Liver (tissue), 9 donors: ENCODE measurements around the gene RSKR. TPM values are rescaled to one million over a fixed set of nuclear protein-coding genes. Genes with fewer than 3 reads are reported as not detected.

Experiments used
- DNase-seq: peaks from one replicate; pipeline ENCODE4 v3.0.0-alpha.2; 2017; ENCODE audit warnings: low spot score
- H3K27ac ChIP-seq, 2 donors: one replicate each; pipeline ENCODE4 v1.7.0; 2013; ENCODE audit warnings: inconsistent platforms in 2 of 2, low read length in 2 of 2, control low read depth in 1 of 2, low read depth in 1 of 2, mild to moderate bottlenecking in 1 of 2
- H3K27me3 ChIP-seq, 4 donors: one replicate each; pipeline versions ENCODE4 v1.6.1 to v1.7.0; 2013; ENCODE audit warnings: low read length in 3 of 4, inconsistent platforms in 1 of 4, mild to moderate bottlenecking in 1 of 4, moderate library complexity in 1 of 4; ENCODE audit not compliant: control insufficient read depth in 4 of 4, insufficient read depth in 4 of 4
- H3K36me3 ChIP-seq, 4 donors: one replicate each; pipeline versions ENCODE4 v1.6.1 to v1.7.0; 2013; ENCODE audit warnings: low read length in 3 of 4, mild to moderate bottlenecking in 3 of 4, low read depth in 1 of 4, moderate library complexity in 1 of 4; ENCODE audit not compliant: control insufficient read depth in 4 of 4, insufficient read depth in 3 of 4
- H3K4me1 ChIP-seq, 4 donors: one replicate each; pipeline versions ENCODE4 v1.6.1 to v1.7.0; 2013; ENCODE audit warnings: low read length in 3 of 4, mild to moderate bottlenecking in 3 of 4, moderate library complexity in 1 of 4; ENCODE audit not compliant: control insufficient read depth in 4 of 4, insufficient read depth in 4 of 4
- H3K4me3 ChIP-seq, 3 donors: one replicate each; pipeline versions ENCODE4 v1.6.1 to v1.7.0; 2013; ENCODE audit warnings: low read length in 3 of 3, control low read depth in 1 of 3, low read depth in 1 of 3, mild to moderate bottlenecking in 1 of 3
- H3K9ac ChIP-seq, 2 donors: one replicate each; pipeline ENCODE4 v1.7.0; 2013; ENCODE audit warnings: low read length in 2 of 2, mild to moderate bottlenecking in 2 of 2, moderate library complexity in 2 of 2, control low read depth in 1 of 2, low read depth in 1 of 2
- H3K9me3 ChIP-seq, 4 donors: one replicate each; pipeline versions ENCODE4 v1.6.1 to v1.7.0; 2013; ENCODE audit warnings: low read length in 3 of 4; ENCODE audit not compliant: control insufficient read depth in 4 of 4
- EGR1 ChIP-seq, 2 donors: IDR thresholded peaks; 2 replicates each; pipeline ENCODE4 v1.6.1; 2016 to 2018; ENCODE audit warnings: antibody characterized with exemption in 2 of 2, low read depth in 2 of 2
- FOXA1 ChIP-seq: IDR thresholded peaks from 2 replicates; pipeline ENCODE4 v1.6.1; 2016; ENCODE audit warnings: antibody characterized with exemption
- FOXA2 ChIP-seq: IDR thresholded peaks from 2 replicates; pipeline ENCODE4 v1.6.1; 2016; ENCODE audit warnings: antibody characterized with exemption
- GABPA ChIP-seq, 2 donors: IDR thresholded peaks in 1 of 2; conservative IDR thresholded peaks in 1 of 2; 2 replicates each; pipeline ENCODE4 v1.6.1; 2016; ENCODE audit warnings: antibody characterized with exemption in 2 of 2, mild to moderate bottlenecking in 1 of 2, moderate library complexity in 1 of 2
- HNF4A ChIP-seq, 2 donors: conservative IDR thresholded peaks; 2 replicates each; pipeline ENCODE4 v1.6.1; 2016; ENCODE audit warnings: antibody characterized with exemption in 2 of 2, mild to moderate bottlenecking in 2 of 2
- HNF4G ChIP-seq: IDR thresholded peaks from 2 replicates; pipeline ENCODE4 v1.6.1; 2016; ENCODE audit warnings: antibody characterized with exemption
- JUND ChIP-seq, 2 donors: IDR thresholded peaks; 2 replicates each; pipeline ENCODE4 v1.6.1; 2016; ENCODE audit warnings: antibody characterized with exemption in 2 of 2
- NR2F2 ChIP-seq: IDR thresholded peaks from 2 replicates; pipeline ENCODE4 v1.6.1; 2016; ENCODE audit warnings: antibody characterized with exemption
- RAD21 ChIP-seq, 2 donors: IDR thresholded peaks; 2 replicates each; pipeline ENCODE4 v1.6.1; 2016; ENCODE audit warnings: antibody characterized with exemption in 2 of 2, mild to moderate bottlenecking in 2 of 2
- RXRA ChIP-seq, 2 donors: IDR thresholded peaks; 2 replicates each; pipeline ENCODE4 v1.6.1; 2017 to 2018; ENCODE audit warnings: antibody characterized with exemption in 2 of 2, mild to moderate bottlenecking in 1 of 2
- SP1 ChIP-seq: IDR thresholded peaks from 2 replicates; pipeline ENCODE4 v1.6.1; 2018; ENCODE audit warnings: antibody characterized with exemption, mild to moderate bottlenecking
- WGBS: extraction: QIAGEN DNeasy Blood & Tissue Kit; methylation state at CpG from one replicate; pipeline ENCODE4 v1.1.7; 2013; 5-methylcytosine and 5-hydroxymethylcytosine counted together
- polyA plus RNA-seq, 2 donors: library from polyadenylated mRNA; stranded (reverse) in 1 of 2; unstranded in 1 of 2; fragments of 200-250 nt in 1 of 2; fragments of >200 nt in 1 of 2; fragmentation: Nextera tagmentation in 1 of 2; extraction: Ambion mirVana in 1 of 2; gene quantifications; one replicate each; pipeline versions ENCODE4 v1.2.1 to v1.2.3, GENCODE V29; 2013 to 2015
- total RNA-seq, 2 donors: library from RNA; depleted of rRNA; stranded (reverse); fragments of >200 nt; gene quantifications; one replicate each; pipeline ENCODE4 v1.2.3, GENCODE V29; 2014
- TF ChIP-seq, protein P1 (sequence below): IDR thresholded peaks from 2 replicates; pipeline ENCODE4 v1.6.1; 2016; ENCODE audit warnings: antibody characterized with exemption, mild to moderate bottlenecking
- TF ChIP-seq, protein P2 (sequence below): fragments of 150-350 bp; IDR thresholded peaks from 2 replicates; pipeline ENCODE4 v1.5.1; 2017; ENCODE audit warnings: improper control_type of control experiment, low read depth, low read length; ENCODE audit not compliant: missing input control
- TF ChIP-seq, protein P3 (sequence below): IDR thresholded peaks from 2 replicates; pipeline ENCODE4 v1.6.1; 2016; ENCODE audit warnings: antibody characterized with exemption
- donor health status: healthy.
- donor health status: healthy.
- donor health status: healthy.
- donor health status: healthy.
- donor health status: healthy.

The RSKR gene
- total and polyA plus RNA-seq, 4 donors, result 0.63 to 14.5 (median 1.2) TPM

DNA sequence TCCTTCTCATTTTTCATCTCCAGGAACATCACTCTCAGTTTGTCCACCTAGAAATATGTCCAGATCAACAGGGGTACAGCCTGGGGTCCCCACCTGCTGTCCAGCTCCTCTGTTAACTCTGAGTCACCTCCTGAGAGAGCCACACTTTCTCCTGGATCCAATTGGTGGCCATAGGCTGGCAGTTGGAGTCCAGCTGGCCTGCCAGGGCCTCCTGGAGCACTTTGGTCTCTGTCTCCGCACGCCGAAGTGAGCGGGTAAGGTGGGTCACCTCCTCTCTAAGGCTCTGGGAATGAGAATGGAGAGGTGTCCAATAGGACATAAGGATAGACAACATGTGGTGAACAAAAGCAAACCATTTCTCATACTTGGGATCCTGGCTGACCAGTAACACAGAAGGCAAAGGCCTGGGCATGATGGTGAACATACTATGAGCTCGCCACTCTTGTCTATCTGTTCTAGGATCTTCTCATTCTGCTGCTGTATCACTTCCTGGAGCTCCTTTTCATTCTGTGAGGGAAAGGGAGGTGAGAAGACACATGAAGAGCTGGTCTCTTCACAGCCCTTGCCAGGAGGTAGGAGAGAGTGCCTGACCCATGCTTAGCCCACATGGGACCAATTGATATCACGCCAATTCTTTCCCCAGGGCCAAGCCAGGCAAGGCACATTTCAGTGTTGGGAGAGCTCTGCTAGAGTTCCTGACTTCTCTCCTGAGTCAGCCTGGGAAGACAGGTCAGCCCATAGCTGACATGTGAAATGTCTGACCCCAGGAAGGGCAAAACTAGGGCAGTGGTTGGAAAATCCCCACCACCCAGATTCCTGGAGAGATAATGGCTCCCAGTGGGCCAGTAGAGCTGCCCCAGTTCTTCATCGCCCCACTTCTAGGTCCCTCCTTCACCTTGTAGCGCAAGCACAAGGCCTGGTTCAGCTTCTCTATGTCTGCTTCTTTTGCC lies 35.5 kb downstream of the RSKR start:
- Histone ChIP-seq H3K4me3 (no peak overlapping the region), H3K27me3 (no peaks in the 10 kb centered on the region), H3K36me3 (peaks cover 5 to 19% (median 14%) of the 10 kb centered on the region in 4 donors), H3K27ac (no peak overlapping the region), H3K9ac (no peak overlapping the region), H3K9me3 (no peaks in the 10 kb centered on the region), H3K4me1 (peaks cover 11 to 19% (median 15%) of the 10 kb centered on the region in 4 donors)
- TF ChIP-seq, protein P1, sequence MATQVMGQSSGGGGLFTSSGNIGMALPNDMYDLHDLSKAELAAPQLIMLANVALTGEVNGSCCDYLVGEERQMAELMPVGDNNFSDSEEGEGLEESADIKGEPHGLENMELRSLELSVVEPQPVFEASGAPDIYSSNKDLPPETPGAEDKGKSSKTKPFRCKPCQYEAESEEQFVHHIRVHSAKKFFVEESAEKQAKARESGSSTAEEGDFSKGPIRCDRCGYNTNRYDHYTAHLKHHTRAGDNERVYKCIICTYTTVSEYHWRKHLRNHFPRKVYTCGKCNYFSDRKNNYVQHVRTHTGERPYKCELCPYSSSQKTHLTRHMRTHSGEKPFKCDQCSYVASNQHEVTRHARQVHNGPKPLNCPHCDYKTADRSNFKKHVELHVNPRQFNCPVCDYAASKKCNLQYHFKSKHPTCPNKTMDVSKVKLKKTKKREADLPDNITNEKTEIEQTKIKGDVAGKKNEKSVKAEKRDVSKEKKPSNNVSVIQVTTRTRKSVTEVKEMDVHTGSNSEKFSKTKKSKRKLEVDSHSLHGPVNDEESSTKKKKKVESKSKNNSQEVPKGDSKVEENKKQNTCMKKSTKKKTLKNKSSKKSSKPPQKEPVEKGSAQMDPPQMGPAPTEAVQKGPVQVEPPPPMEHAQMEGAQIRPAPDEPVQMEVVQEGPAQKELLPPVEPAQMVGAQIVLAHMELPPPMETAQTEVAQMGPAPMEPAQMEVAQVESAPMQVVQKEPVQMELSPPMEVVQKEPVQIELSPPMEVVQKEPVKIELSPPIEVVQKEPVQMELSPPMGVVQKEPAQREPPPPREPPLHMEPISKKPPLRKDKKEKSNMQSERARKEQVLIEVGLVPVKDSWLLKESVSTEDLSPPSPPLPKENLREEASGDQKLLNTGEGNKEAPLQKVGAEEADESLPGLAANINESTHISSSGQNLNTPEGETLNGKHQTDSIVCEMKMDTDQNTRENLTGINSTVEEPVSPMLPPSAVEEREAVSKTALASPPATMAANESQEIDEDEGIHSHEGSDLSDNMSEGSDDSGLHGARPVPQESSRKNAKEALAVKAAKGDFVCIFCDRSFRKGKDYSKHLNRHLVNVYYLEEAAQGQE, result no peak
- TF ChIP-seq, protein P2, sequence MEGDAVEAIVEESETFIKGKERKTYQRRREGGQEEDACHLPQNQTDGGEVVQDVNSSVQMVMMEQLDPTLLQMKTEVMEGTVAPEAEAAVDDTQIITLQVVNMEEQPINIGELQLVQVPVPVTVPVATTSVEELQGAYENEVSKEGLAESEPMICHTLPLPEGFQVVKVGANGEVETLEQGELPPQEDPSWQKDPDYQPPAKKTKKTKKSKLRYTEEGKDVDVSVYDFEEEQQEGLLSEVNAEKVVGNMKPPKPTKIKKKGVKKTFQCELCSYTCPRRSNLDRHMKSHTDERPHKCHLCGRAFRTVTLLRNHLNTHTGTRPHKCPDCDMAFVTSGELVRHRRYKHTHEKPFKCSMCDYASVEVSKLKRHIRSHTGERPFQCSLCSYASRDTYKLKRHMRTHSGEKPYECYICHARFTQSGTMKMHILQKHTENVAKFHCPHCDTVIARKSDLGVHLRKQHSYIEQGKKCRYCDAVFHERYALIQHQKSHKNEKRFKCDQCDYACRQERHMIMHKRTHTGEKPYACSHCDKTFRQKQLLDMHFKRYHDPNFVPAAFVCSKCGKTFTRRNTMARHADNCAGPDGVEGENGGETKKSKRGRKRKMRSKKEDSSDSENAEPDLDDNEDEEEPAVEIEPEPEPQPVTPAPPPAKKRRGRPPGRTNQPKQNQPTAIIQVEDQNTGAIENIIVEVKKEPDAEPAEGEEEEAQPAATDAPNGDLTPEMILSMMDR, result no peak
- TF ChIP-seq JUND (IDR thresholded peaks at IDR 0.05) (no peak), SP1 (no peak), HNF4G (no peak), RXRA (IDR thresholded peaks at IDR 0.05) (no peak), NR2F2 (no peak), FOXA1 (no peak), FOXA2 (no peak)
- TF ChIP-seq, protein P3, sequence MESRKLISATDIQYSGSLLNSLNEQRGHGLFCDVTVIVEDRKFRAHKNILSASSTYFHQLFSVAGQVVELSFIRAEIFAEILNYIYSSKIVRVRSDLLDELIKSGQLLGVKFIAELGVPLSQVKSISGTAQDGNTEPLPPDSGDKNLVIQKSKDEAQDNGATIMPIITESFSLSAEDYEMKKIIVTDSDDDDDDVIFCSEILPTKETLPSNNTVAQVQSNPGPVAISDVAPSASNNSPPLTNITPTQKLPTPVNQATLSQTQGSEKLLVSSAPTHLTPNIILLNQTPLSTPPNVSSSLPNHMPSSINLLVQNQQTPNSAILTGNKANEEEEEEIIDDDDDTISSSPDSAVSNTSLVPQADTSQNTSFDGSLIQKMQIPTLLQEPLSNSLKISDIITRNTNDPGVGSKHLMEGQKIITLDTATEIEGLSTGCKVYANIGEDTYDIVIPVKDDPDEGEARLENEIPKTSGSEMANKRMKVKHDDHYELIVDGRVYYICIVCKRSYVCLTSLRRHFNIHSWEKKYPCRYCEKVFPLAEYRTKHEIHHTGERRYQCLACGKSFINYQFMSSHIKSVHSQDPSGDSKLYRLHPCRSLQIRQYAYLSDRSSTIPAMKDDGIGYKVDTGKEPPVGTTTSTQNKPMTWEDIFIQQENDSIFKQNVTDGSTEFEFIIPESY, result no peak
- 96% methylated on average over 8 of the region's 8 CpGs for WGBS
- DNase-seq, result no peak

DNA sequence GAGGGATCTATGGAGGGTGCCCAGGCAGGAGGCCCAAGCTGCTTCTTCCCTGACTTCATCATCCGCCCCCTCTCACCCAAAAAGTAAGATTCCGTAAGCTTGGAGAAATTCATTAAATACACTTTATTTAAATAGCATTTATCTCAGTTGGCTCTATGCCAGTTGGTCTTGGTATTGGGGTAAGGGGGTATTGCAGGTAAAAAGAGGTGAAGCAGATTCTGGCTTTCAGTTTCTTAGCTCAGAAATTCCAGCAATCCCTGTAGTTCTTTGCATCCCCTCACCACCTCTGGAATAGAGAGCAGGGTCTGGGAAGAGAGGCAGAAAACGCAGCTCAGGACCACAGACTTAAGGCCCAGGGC lies 36.5 kb downstream of the RSKR start:
- H3K27me3 ChIP-seq, result no peaks in the 10 kb centered on the region
- H3K4me3 ChIP-seq, result no peak overlapping the region
- no peaks in the 10 kb centered on the region for H3K9me3 ChIP-seq
- peaks cover 11 to 21% (median 17%) of the 10 kb centered on the region in 4 donors for H3K4me1 ChIP-seq
- WGBS, result 83% methylated on average over 3 of the region's 3 CpGs
- H3K9ac ChIP-seq, result peak overlapping the region in 1 of 2 donors; percentile 2
- peak overlapping the region; percentile 89 to 93 for H3K27ac ChIP-seq
- H3K36me3 ChIP-seq, result peaks cover 2 to 11% (median 7%) of the 10 kb centered on the region in 4 donors
- no peak for DNase-seq
- TF ChIP-seq RXRA (IDR thresholded peaks at IDR 0.05) (no peak), GABPA (IDR thresholded peaks at IDR 0.05 in 1 of 2, conservative IDR thresholded peaks at IDR 0.05 in 1 of 2) (no peak), NR2F2 (no peak), EGR1 (IDR thresholded peaks at IDR 0.05; ENCODE audit: low read depth in 2 of 2) (no peak), HNF4A (conservative IDR thresholded peaks at IDR 0.05) (no peak), RAD21 (IDR thresholded peaks at IDR 0.05) (no peak), FOXA2 (no peak), SP1 (no peak)
- TF ChIP-seq, protein P1, result no peak
